HL-60 (cell line): ENCODE results near the gene SLC7A9.
"Not testable (repeated sequence)": the region's sequence is repeated elsewhere in the genome, so short reads cannot be mapped to it uniquely, and the experiment has no call there.

ENCODE experiments used
- DNase-seq, 2 experiments: peaks; one replicate each; pipeline ENCODE4 v3.0.0-alpha.2; 2010 to 2020; ENCODE audit warnings: low read depth in 1 of 2, low spot score in 1 of 2
- H3K27ac ChIP-seq: fragments of 250-450 bp; sonication (Bioruptor Pico); replicated peaks from 2 replicates; pipeline ENCODE4 v1.5.1; 2020; ENCODE audit warnings: mild to moderate bottlenecking, moderate library complexity
- H3K27me3 ChIP-seq: fragments of 250-450 bp; sonication (Bioruptor Pico); 2 replicates; pipeline ENCODE4 v1.5.1; 2021; ENCODE audit warnings: mild to moderate bottlenecking, moderate library complexity; ENCODE audit not compliant: insufficient read depth, poor library complexity, severe bottlenecking
- H3K4me3 ChIP-seq: replicated peaks from 2 replicates; pipeline ENCODE4 v1.5.1; 2011; ENCODE audit warnings: mild to moderate bottlenecking, control low read depth, low read length; ENCODE audit not compliant: insufficient read depth
- CTCF ChIP-seq: IDR thresholded peaks from one replicate; pipeline ENCODE4 v1.5.1; 2011; ENCODE audit warnings: low read length, control low read depth, inconsistent platforms; ENCODE audit not compliant: insufficient read depth
- GABPA ChIP-seq: IDR thresholded peaks from 2 replicates; pipeline ENCODE4 v1.6.1; 2012; ENCODE audit warnings: low read depth
- POLR2AphosphoS5 ChIP-seq: IDR thresholded peaks from 2 replicates; pipeline ENCODE4 v1.6.1; 2012; ENCODE audit warnings: low read depth
- REST ChIP-seq: IDR thresholded peaks from 2 replicates; pipeline ENCODE4 v1.6.1; 2012; ENCODE audit warnings: low read depth; ENCODE audit not compliant: insufficient replicate concordance
- SPI1 ChIP-seq: IDR thresholded peaks from 2 replicates; pipeline ENCODE4 v1.6.1; 2012; ENCODE audit warnings: low read depth, mild to moderate bottlenecking, borderline replicate concordance

Gene SLC7A9

GRCh38 chr19:32842061-32842460 is 27.5 kb downstream of the SLC7A9 start:
- no peak for DNase-seq
- H3K27ac ChIP-seq: no peak overlapping the region
- TF ChIP-seq CTCF: no peak
- no peak overlapping the region for H3K4me3 ChIP-seq
- no peaks in the 10 kb centered on the region for H3K27me3 ChIP-seq

- H3K27ac ChIP-seq: no peak overlapping the region
- no peak overlapping the region for H3K4me3 ChIP-seq
- H3K27me3 ChIP-seq: no peaks in the 10 kb centered on the region
- DNase-seq: no peak
- TF ChIP-seq GABPA (no peak), CTCF (no peak), REST (no peak), SPI1 (no peak), POLR2AphosphoS5 (no peak)
Observed at GRCh38 chr19:32837531-32837930, 32.0 kb downstream of the SLC7A9 start.

- not testable (repeated sequence) for H3K27ac ChIP-seq, DNase-seq, H3K27me3 ChIP-seq, H3K4me3 ChIP-seq
Observed at GRCh38 chr19:32833388-32833787, 36.2 kb downstream of the SLC7A9 start.

GRCh38 chr19:32832825-32833224 is 36.7 kb downstream of the SLC7A9 start:
- not testable (repeated sequence) for H3K4me3 ChIP-seq, H3K27ac ChIP-seq, H3K27me3 ChIP-seq, DNase-seq

GRCh38 chr19:32832094-32832493 is 37.5 kb downstream of the SLC7A9 start:
- H3K27ac ChIP-seq, H3K27me3 ChIP-seq, DNase-seq, H3K4me3 ChIP-seq: not testable (repeated sequence)

- H3K4me3 ChIP-seq: no peak overlapping the region
- H3K27ac ChIP-seq: no peak overlapping the region
- no peak for DNase-seq
- no peaks in the 10 kb centered on the region for H3K27me3 ChIP-seq
- TF ChIP-seq SPI1: no peak
- TF ChIP-seq POLR2AphosphoS5: no peak
- no peak for TF ChIP-seq GABPA
- TF ChIP-seq REST: no peak
- no peak for TF ChIP-seq CTCF
Observed at GRCh38 chr19:32831611-32832010, 38.0 kb downstream of the SLC7A9 start.
